ENCODE data around the gene MAPK8IP3. TPM values are rescaled to one million over a fixed set of nuclear protein-coding genes. Genes with fewer than 3 reads are reported as not detected.

Gene MAPK8IP3
- total RNA-seq, 1 donor from 2014 or later, result 28.5 TPM

GRCh38 chr16:1760911-1761310, 54.9 kb downstream of the MAPK8IP3 start:
- Histone ChIP-seq H3K9me3 (ENCODE audit: low read depth) (no peaks in the 10 kb centered on the region), H3K27me3 (no peaks in the 10 kb centered on the region), H4K20me1 (ENCODE audit: low read depth) (peaks cover 15% of the 10 kb centered on the region), H3K27ac (no peak overlapping the region), H3K9ac (no peak overlapping the region), H3K36me3 (no peaks in the 10 kb centered on the region), H3K4me2 (no peak overlapping the region), H3K4me1 (no peaks in the 10 kb centered on the region), H2AFZ (replicated peaks) (no peak overlapping the region), H3K79me2 (ENCODE audit: low read depth) (no peaks in the 10 kb centered on the region), H3K4me3 (no peak overlapping the region), H3F3A (ENCODE audit: low read depth) (peaks cover 8% of the 10 kb centered on the region)
- H3K27ac Mint-ChIP-seq, result peak overlapping the region; percentile 93
- no peak for DNase-seq (ENCODE audit: low spot score)
- H3K27me3 Mint-ChIP-seq (ENCODE audit: insufficient read depth, low read depth), result peaks cover 1% of the 10 kb centered on the region
- H3K9me3 Mint-ChIP-seq, result no peaks in the 10 kb centered on the region
- no peaks in the 10 kb centered on the region for H3K4me1 Mint-ChIP-seq
- no peak for TF ChIP-seq EZH2 (IDR thresholded peaks at IDR 0.05)
- TF ChIP-seq, protein P1, sequence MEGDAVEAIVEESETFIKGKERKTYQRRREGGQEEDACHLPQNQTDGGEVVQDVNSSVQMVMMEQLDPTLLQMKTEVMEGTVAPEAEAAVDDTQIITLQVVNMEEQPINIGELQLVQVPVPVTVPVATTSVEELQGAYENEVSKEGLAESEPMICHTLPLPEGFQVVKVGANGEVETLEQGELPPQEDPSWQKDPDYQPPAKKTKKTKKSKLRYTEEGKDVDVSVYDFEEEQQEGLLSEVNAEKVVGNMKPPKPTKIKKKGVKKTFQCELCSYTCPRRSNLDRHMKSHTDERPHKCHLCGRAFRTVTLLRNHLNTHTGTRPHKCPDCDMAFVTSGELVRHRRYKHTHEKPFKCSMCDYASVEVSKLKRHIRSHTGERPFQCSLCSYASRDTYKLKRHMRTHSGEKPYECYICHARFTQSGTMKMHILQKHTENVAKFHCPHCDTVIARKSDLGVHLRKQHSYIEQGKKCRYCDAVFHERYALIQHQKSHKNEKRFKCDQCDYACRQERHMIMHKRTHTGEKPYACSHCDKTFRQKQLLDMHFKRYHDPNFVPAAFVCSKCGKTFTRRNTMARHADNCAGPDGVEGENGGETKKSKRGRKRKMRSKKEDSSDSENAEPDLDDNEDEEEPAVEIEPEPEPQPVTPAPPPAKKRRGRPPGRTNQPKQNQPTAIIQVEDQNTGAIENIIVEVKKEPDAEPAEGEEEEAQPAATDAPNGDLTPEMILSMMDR (IDR thresholded peaks at IDR 0.05), result no peak
- TF ChIP-seq EZH2phosphoT487 (IDR thresholded peaks at IDR 0.05), result no peak
- H3K4me3 Mint-ChIP-seq, result no peak overlapping the region
- H3K36me3 Mint-ChIP-seq, result peaks cover 4% of the 10 kb centered on the region

GRCh38 chr16:1761751-1762150, 55.8 kb downstream of the MAPK8IP3 start:
- Mint-ChIP-seq H3K4me1 (no peaks in the 10 kb centered on the region), H3K9me3 (no peaks in the 10 kb centered on the region), H3K4me3 (no peak overlapping the region), H3K27ac (no peak overlapping the region), H3K27me3 (ENCODE audit: insufficient read depth, low read depth) (no peaks in the 10 kb centered on the region), H3K36me3 (peaks cover 3% of the 10 kb centered on the region)
- H4K20me1 ChIP-seq (ENCODE audit: low read depth), result peaks cover 15% of the 10 kb centered on the region
- no peaks in the 10 kb centered on the region for H3K9me3 ChIP-seq (ENCODE audit: low read depth)
- H3F3A ChIP-seq (ENCODE audit: low read depth), result peaks cover 8% of the 10 kb centered on the region
- no peak overlapping the region for H3K4me2 ChIP-seq
- H3K27me3 ChIP-seq, result no peaks in the 10 kb centered on the region
- no peak overlapping the region for H2AFZ ChIP-seq (replicated peaks)
- H3K4me1 ChIP-seq, result no peaks in the 10 kb centered on the region
- no peaks in the 10 kb centered on the region for H3K36me3 ChIP-seq
- H3K27ac ChIP-seq, result no peak overlapping the region
- no peak for TF ChIP-seq EZH2phosphoT487 (IDR thresholded peaks at IDR 0.05)
- no peak for TF ChIP-seq EZH2 (IDR thresholded peaks at IDR 0.05)
- TF ChIP-seq, protein P1 (IDR thresholded peaks at IDR 0.05), result no peak
- no peaks in the 10 kb centered on the region for H3K79me2 ChIP-seq (ENCODE audit: low read depth)
- H3K4me3 ChIP-seq, result no peak overlapping the region
- no peak overlapping the region for H3K9ac ChIP-seq
- no peak for DNase-seq (ENCODE audit: low spot score)

DNA sequence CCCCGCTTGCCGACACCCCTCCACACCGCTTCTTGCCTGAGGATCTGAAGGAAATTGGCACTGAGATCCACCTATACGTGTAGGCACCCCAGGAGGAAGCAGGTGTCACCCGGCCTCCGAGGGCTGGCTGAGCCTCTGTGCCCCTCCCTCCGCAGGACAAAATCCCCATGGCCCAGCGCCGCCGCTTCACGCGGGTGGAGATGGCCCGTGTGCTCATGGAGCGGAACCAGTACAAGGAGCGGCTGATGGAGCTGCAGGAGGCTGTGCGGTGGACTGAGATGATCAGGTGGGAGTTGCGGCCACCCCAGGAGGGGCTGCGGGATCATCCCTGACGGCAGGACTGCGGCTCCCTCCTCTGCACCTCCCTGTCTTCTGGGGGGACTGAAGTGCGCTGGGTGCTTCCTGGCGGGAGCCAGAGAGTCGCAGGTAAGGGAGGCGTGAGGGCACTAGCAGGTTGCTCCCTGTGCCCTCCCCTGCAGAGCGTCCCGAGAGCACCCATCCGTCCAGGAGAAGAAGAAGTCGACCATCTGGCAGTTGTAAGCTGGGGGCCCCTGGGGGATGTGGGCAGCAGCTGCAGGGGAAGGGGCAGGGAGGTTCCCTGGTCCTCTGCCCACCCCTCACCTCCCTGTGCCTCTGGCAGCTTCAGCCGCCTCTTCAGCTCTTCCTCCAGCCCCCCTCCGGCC, 56.3 kb downstream of the MAPK8IP3 start:
- Histone ChIP-seq H4K20me1 (ENCODE audit: low read depth) (peaks cover 15% of the 10 kb centered on the region), H3K27me3 (no peaks in the 10 kb centered on the region), H2AFZ (replicated peaks) (no peak overlapping the region), H3K4me1 (no peaks in the 10 kb centered on the region), H3K79me2 (ENCODE audit: low read depth) (no peaks in the 10 kb centered on the region), H3K9ac (no peak overlapping the region), H3F3A (ENCODE audit: low read depth) (peaks cover 8% of the 10 kb centered on the region), H3K27ac (no peak overlapping the region), H3K4me3 (no peak overlapping the region), H3K4me2 (no peak overlapping the region), H3K9me3 (ENCODE audit: low read depth) (no peaks in the 10 kb centered on the region), H3K36me3 (no peaks in the 10 kb centered on the region)
- H3K27ac Mint-ChIP-seq, result no peak overlapping the region
- no peaks in the 10 kb centered on the region for H3K9me3 Mint-ChIP-seq
- no peaks in the 10 kb centered on the region for H3K27me3 Mint-ChIP-seq (ENCODE audit: insufficient read depth, low read depth)
- peaks cover 3% of the 10 kb centered on the region for H3K36me3 Mint-ChIP-seq
- no peaks in the 10 kb centered on the region for H3K4me1 Mint-ChIP-seq
- DNase-seq (ENCODE audit: low spot score), result no peak
- H3K4me3 Mint-ChIP-seq, result no peak overlapping the region
- TF ChIP-seq, protein P1 (IDR thresholded peaks at IDR 0.05), result no peak
- no peak for TF ChIP-seq EZH2phosphoT487 (IDR thresholded peaks at IDR 0.05)
- no peak for TF ChIP-seq EZH2 (IDR thresholded peaks at IDR 0.05)

Data from neural progenitor cell (in vitro differentiated cells).